ENCODE results near the gene ZNF564. TPM values are rescaled to one million over a fixed set of nuclear protein-coding genes. Genes with fewer than 3 reads are reported as not detected.
"Not testable (repeated sequence)": the region's sequence is repeated elsewhere in the genome, so short reads cannot be mapped to it uniquely, and the experiment has no call there.

ZNF564 gene
- polyA plus RNA-seq, 3 donors = 1.0 to 8.4 (median 8.4) TPM

DNA sequence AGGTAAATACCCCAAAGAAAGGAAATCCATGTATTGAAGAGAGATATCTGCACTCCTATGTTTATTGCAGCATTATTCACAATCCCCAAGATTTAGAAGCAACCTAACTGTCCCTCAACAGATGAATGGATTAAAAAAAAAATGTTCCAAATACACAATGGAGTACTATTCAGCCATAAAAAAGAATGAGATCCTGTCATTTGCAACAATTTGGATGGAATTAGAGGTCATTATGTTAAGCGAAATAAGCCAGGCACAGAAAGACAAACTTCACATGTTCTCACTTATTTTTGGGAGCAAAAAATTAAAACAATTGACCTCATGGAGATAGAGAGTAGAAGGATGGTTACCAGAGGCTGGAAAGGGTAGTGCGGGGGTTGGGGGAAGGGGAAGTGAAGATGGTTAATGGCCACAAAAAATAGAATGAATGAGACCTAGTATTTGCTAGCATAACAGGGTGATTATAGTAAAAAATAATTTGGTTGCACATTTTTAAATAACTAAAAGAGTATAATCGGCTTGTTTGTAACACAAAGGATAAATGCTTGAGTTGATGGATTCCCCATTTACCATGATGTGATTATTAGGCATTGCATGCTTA, 56.9 kb downstream of the ZNF564 start:
- Histone ChIP-seq H3K27ac (ENCODE audit: low read depth in 1 of 2, low read length in 2 of 2) (no peak overlapping the region), H3K4me2 (replicated peaks; ENCODE audit: extremely low read depth, low read length, poor library complexity, severe bottlenecking) (peak overlapping the region; percentile 65)
- no peak overlapping the region for H3K27ac Mint-ChIP-seq

DNA sequence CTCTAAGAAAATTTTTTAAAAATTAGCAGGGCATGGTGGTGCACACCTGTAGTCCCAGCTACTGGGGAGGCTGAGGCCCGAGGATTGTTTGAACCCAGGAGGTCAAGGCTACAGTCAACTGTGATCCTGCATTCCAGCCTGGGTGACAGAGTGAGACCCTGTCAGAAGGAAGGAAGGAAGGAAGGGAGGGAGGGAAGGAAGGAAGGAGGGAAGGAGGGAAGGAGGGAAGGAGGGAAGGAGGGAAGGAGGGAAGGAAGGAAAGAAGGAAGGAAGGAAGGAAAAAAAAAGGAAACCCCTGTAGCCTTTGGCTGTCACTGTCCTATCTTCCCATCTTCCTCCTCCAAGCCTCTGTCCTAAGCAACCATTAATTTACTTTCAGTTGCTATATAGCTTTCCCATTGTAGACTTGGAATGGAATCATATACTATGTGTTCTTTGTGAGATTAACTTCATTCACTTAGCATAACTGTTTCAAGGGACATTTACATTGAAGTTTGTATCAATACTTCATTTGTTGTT, 65.0 kb downstream of the ZNF564 start:
- H3K4me3 ChIP-seq (replicated peaks in 1 of 3; ENCODE audit: low read depth in 2 of 3, low read length in 3 of 3); H3K4me2 ChIP-seq (replicated peaks; ENCODE audit: extremely low read depth, low read length, poor library complexity, severe bottlenecking); intact Hi-C loops (cut with micrococcal nuclease); H3K27ac ChIP-seq (ENCODE audit: low read depth in 1 of 2, low read length in 2 of 2); H4K20me1 ChIP-seq (ENCODE audit: insufficient read depth, low read length); H2AFZ ChIP-seq (ENCODE audit: insufficient read depth, low read depth, low read length, poor library complexity, severe bottlenecking); DNase-seq; H3K27me3 Mint-ChIP-seq (ENCODE audit: low read depth in 3 of 3); H3K4me3 Mint-ChIP-seq; H3K79me2 ChIP-seq (ENCODE audit: insufficient read depth, low read length); H3K27me3 ChIP-seq (ENCODE audit: control insufficient read depth in 2 of 2, insufficient read depth in 2 of 2, low read length in 2 of 2); H3K9ac ChIP-seq (ENCODE audit: insufficient read depth, low read length, poor library complexity, severe bottlenecking); H3K27ac Mint-ChIP-seq; H3K36me3 ChIP-seq (replicated peaks in 1 of 2; ENCODE audit: control insufficient read depth in 1 of 2, insufficient read depth in 2 of 2, low read length in 2 of 2); H3K36me3 Mint-ChIP-seq; H3K9me3 ChIP-seq (replicated peaks in 1 of 2; ENCODE audit: control insufficient read depth in 1 of 2, insufficient read depth in 1 of 2, low read length in 2 of 2): not testable (repeated sequence)
- WGBS (ENCODE audit: insufficient coverage) = 100% methylated on average over 1 of the region's 1 CpG
- Mint-ChIP-seq H3K9me3 (peaks cover 4 to 20% (median 6%) of the 10 kb centered on the region in 7 donors), H3K4me1 (peaks cover 31% of the 10 kb centered on the region)
- peaks cover 12 to 21% of the 10 kb centered on the region in 2 donors for H3K4me1 ChIP-seq (ENCODE audit: control insufficient read depth in 1 of 2, insufficient read depth in 2 of 2, low read length in 2 of 2)

More for the DNA sequence above, 56.9 kb downstream of the ZNF564 start:
- Histone ChIP-seq H3K27me3 (ENCODE audit: control insufficient read depth in 2 of 2, insufficient read depth in 2 of 2, low read length in 2 of 2) (peaks cover 0 to 3% of the 10 kb centered on the region in 2 donors), H2AFZ (ENCODE audit: insufficient read depth, low read depth, low read length, poor library complexity, severe bottlenecking) (no peak overlapping the region), H3K79me2 (ENCODE audit: insufficient read depth, low read length) (no peaks in the 10 kb centered on the region), H3K9me3 (replicated peaks in 1 of 2; ENCODE audit: control insufficient read depth in 1 of 2, insufficient read depth in 1 of 2, low read length in 2 of 2) (peaks cover 0 to 18% of the 10 kb centered on the region in 2 donors), H3K36me3 (replicated peaks in 1 of 2; ENCODE audit: control insufficient read depth in 1 of 2, insufficient read depth in 2 of 2, low read length in 2 of 2) (no peaks in the 10 kb centered on the region), H4K20me1 (ENCODE audit: insufficient read depth, low read length) (no peaks in the 10 kb centered on the region), H3K9ac (ENCODE audit: insufficient read depth, low read length, poor library complexity, severe bottlenecking) (no peak overlapping the region), H3K4me3 (replicated peaks in 1 of 3; ENCODE audit: low read depth in 2 of 3, low read length in 3 of 3) (no peak overlapping the region), H3K4me1 (ENCODE audit: control insufficient read depth in 1 of 2, insufficient read depth in 2 of 2, low read length in 2 of 2) (peaks cover 10 to 13% of the 10 kb centered on the region in 2 donors)
- peaks cover 3 to 21% (median 13%) of the 10 kb centered on the region in 3 donors for H3K27me3 Mint-ChIP-seq (ENCODE audit: low read depth in 3 of 3)
- intact Hi-C loops (cut with micrococcal nuclease) = no loop called here
- TF ChIP-seq, protein P1, sequence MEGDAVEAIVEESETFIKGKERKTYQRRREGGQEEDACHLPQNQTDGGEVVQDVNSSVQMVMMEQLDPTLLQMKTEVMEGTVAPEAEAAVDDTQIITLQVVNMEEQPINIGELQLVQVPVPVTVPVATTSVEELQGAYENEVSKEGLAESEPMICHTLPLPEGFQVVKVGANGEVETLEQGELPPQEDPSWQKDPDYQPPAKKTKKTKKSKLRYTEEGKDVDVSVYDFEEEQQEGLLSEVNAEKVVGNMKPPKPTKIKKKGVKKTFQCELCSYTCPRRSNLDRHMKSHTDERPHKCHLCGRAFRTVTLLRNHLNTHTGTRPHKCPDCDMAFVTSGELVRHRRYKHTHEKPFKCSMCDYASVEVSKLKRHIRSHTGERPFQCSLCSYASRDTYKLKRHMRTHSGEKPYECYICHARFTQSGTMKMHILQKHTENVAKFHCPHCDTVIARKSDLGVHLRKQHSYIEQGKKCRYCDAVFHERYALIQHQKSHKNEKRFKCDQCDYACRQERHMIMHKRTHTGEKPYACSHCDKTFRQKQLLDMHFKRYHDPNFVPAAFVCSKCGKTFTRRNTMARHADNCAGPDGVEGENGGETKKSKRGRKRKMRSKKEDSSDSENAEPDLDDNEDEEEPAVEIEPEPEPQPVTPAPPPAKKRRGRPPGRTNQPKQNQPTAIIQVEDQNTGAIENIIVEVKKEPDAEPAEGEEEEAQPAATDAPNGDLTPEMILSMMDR (IDR thresholded peaks at IDR 0.05) = no peak
- 100% methylated on average over 1 of the region's 3 CpGs for WGBS (ENCODE audit: insufficient coverage)
- H3K4me1 Mint-ChIP-seq = peaks cover 12% of the 10 kb centered on the region
- H3K4me3 Mint-ChIP-seq = no peak overlapping the region
- H3K36me3 Mint-ChIP-seq = no peaks in the 10 kb centered on the region
- DNase-seq = no peak
- H3K9me3 Mint-ChIP-seq = peaks cover 7 to 75% (median 33%) of the 10 kb centered on the region in 7 donors

All from CD14-positive monocyte (primary cell).